Keratinocyte (primary cell): ENCODE results near the gene MCM9. TPM values are rescaled to one million over a fixed set of nuclear protein-coding genes. Genes with fewer than 3 reads are reported as not detected.

Experiments
- DNase-seq: peaks from one replicate; pipeline ENCODE4 v3.0.0-alpha.2; 2011; ENCODE audit warnings: low read depth, missing footprints, low spot score
- FAIRE-seq: peaks from 2 replicates; lab custom pipeline; 2011; peaks lifted over from hg19 to GRCh38; lab: Jason Lieb, UNC
- H2AFZ ChIP-seq: 2 replicates; pipeline ENCODE4 v1.6.0; 2012; ENCODE audit warnings: low read length, control low read depth, inconsistent platforms; ENCODE audit not compliant: control insufficient read depth
- H3K27ac ChIP-seq: 2 replicates; pipeline ENCODE4 v1.5.1; 2011; ENCODE audit warnings: low read length; ENCODE audit not compliant: control insufficient read depth, insufficient read depth
- H3K27me3 ChIP-seq: 3 replicates; pipeline ENCODE4 v1.6.0; 2011; ENCODE audit warnings: low read length; ENCODE audit not compliant: control insufficient read depth, insufficient read depth; ENCODE audit errors: extremely low read depth
- H3K36me3 ChIP-seq, 2 experiments: 2 replicates in 1 of 2; 3 replicates in 1 of 2; pipeline ENCODE4 v1.5.1; 2011; ENCODE audit warnings: low read length in 2 of 2, mild to moderate bottlenecking in 1 of 2; ENCODE audit not compliant: control insufficient read depth in 2 of 2, insufficient read depth in 2 of 2; ENCODE audit errors: extremely low read depth in 1 of 2
- H3K4me1 ChIP-seq: 3 replicates; pipeline ENCODE4 v1.5.1; 2011; ENCODE audit warnings: low read length; ENCODE audit not compliant: control insufficient read depth, insufficient read depth; ENCODE audit errors: extremely low read depth
- H3K4me2 ChIP-seq: 3 replicates; pipeline ENCODE4 v1.6.0; 2011; ENCODE audit warnings: low read depth, low read length; ENCODE audit not compliant: control insufficient read depth, insufficient read depth; ENCODE audit errors: extremely low read depth
- H3K4me3 ChIP-seq, 3 experiments: fragments of 200-600 bp in 1 of 3; sonication (generic) in 1 of 3; 2 replicates in 2 of 3; 3 replicates in 1 of 3; pipeline ENCODE4 v1.5.1; 2011 to 2016; ENCODE audit warnings: low read length in 3 of 3, mild to moderate bottlenecking in 3 of 3, control low read depth in 2 of 3, inconsistent platforms in 1 of 3, low read depth in 1 of 3, mixed read lengths in 1 of 3, mixed run types in 1 of 3, moderate library complexity in 1 of 3; ENCODE audit not compliant: control insufficient read depth in 2 of 3, insufficient read depth in 2 of 3; ENCODE audit errors: extremely low read depth in 1 of 3
- H3K79me2 ChIP-seq: 2 replicates; pipeline ENCODE4 v1.6.0; 2012; ENCODE audit warnings: low read length; ENCODE audit not compliant: control insufficient read depth, insufficient read depth
- H3K9ac ChIP-seq: 3 replicates; pipeline ENCODE4 v1.6.0; 2011; ENCODE audit warnings: low read length; ENCODE audit not compliant: control insufficient read depth, insufficient read depth; ENCODE audit errors: extremely low read depth
- H3K9me1 ChIP-seq: 3 replicates; pipeline ENCODE4 v1.6.0; 2011; ENCODE audit warnings: low read length; ENCODE audit not compliant: control insufficient read depth, insufficient read depth; ENCODE audit errors: extremely low read depth
- H3K9me3 ChIP-seq: 2 replicates; pipeline ENCODE4 v1.5.1; 2012; ENCODE audit warnings: low read depth, low read length; ENCODE audit not compliant: control insufficient read depth
- H4K20me1 ChIP-seq: 3 replicates; pipeline ENCODE4 v1.6.0; 2011; ENCODE audit warnings: low read length; ENCODE audit not compliant: control insufficient read depth, insufficient read depth; ENCODE audit errors: extremely low read depth
- EZH2 ChIP-seq: IDR thresholded peaks from one replicate; pipeline ENCODE4 v1.6.1; 2012; ENCODE audit warnings: inconsistent platforms, mild to moderate bottlenecking, low read length, moderate library complexity
- dilution Hi-C: fragments of 300-500 bp; cut with MboI; formaldehyde crosslinking; loops from one replicate; pipeline ENCODE4 v1.7.0; 2020; ENCODE audit warnings: low sequenced_read_pairs; ENCODE audit not compliant: extremely low pct_ligation_motif_present
- polyA plus RNA-seq, 5 experiments: library from polyadenylated mRNA; depleted of rRNA in 3 of 5; stranded (reverse) in 3 of 5; stranded (forward) in 1 of 5; unstranded in 1 of 5; fragments of >200 nt; gene quantifications; 1 replicate in 1 of 5; 2 replicates in 3 of 5; 3 replicates in 1 of 5; pipeline versions ENCODE4 v1.2.1 to v1.2.3, GENCODE V29; 2011 to 2012; ENCODE audit warnings: missing spikeins in 2 of 5, low read depth in 1 of 5, low replicate concordance in 1 of 5
- TF ChIP-seq, protein P1 (sequence below), 3 experiments: IDR thresholded peaks in 1 of 3; conservative IDR thresholded peaks in 1 of 3; optimal IDR thresholded peaks in 1 of 3; 2 replicates in 2 of 3; 3 replicates in 1 of 3; pipeline versions ENCODE3 to v1.5.1; 2011; ENCODE audit warnings: low read length in 3 of 3, mild to moderate bottlenecking in 3 of 3, moderate library complexity in 2 of 3, control low read depth in 1 of 3, inconsistent platforms in 1 of 3; ENCODE audit not compliant: insufficient read depth in 2 of 3; ENCODE audit errors: extremely low read depth in 1 of 3

The MCM9 gene
- polyA plus RNA-seq, 1 donor (not counting 4 experiments of a cell fraction or from before 2014, with no cell fraction given), result 3.1 TPM

DNA sequence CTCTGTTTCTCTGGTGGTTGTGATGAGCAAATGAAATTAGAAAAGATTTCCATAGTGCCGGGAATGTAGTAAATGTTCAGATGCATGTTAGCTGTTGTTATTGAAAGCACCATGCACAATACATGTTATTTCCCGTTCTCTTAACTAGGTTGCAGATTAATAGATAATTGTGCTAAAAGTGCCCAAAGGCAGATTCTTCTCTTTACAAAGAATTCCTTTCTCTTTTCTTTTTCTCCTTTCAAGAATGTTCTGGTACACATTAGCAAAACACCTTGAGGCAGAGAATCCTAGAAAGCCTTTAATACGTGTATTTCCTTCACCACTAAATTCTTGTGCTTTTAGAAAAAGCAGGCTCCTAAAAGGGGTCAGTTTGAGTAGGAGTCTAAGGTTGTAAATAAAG is 162.1 kb downstream of the MCM9 start:
- no peak for FAIRE-seq

DNA sequence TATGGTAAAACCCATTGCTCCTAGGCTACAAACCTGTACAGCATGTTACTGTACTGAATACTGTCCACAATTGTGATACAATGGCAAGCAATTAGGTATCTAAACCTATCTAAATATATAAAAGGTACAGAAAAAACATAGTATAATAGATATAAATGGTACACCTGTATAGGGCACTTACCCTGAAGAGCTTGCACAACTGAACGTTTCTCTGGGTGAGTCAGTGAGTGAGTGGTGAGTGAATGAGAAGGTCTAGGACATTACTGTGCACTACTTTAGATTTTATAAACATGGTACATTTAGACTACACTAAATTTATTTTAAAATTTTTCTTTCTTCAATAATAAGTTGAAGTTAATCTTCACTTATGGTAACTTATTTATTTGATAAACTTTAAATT is 163.7 kb downstream of the MCM9 start:
- no peak for DNase-seq

More for the DNA sequence above, 162.1 kb downstream of the MCM9 start:
- peak overlapping the region; percentile 7 for H3K4me2 ChIP-seq
- no peak overlapping the region for H3K9ac ChIP-seq
- H3K79me2 ChIP-seq, result no peaks in the 10 kb centered on the region
- no peak overlapping the region for H3K27ac ChIP-seq
- peaks cover 6% of the 10 kb centered on the region for H3K4me1 ChIP-seq
- H3K4me3 ChIP-seq, result no peak overlapping the region
- H4K20me1 ChIP-seq, result no peaks in the 10 kb centered on the region
- no peaks in the 10 kb centered on the region for H3K9me1 ChIP-seq
- no peaks in the 10 kb centered on the region for H3K27me3 ChIP-seq
- no peak overlapping the region for H2AFZ ChIP-seq
- no peaks in the 10 kb centered on the region for H3K36me3 ChIP-seq
- DNase-seq, result no peak
- no peak for TF ChIP-seq EZH2
- TF ChIP-seq, protein P1, sequence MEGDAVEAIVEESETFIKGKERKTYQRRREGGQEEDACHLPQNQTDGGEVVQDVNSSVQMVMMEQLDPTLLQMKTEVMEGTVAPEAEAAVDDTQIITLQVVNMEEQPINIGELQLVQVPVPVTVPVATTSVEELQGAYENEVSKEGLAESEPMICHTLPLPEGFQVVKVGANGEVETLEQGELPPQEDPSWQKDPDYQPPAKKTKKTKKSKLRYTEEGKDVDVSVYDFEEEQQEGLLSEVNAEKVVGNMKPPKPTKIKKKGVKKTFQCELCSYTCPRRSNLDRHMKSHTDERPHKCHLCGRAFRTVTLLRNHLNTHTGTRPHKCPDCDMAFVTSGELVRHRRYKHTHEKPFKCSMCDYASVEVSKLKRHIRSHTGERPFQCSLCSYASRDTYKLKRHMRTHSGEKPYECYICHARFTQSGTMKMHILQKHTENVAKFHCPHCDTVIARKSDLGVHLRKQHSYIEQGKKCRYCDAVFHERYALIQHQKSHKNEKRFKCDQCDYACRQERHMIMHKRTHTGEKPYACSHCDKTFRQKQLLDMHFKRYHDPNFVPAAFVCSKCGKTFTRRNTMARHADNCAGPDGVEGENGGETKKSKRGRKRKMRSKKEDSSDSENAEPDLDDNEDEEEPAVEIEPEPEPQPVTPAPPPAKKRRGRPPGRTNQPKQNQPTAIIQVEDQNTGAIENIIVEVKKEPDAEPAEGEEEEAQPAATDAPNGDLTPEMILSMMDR (optimal IDR thresholded peaks at IDR 0.05 in 1 of 3, IDR thresholded peaks at IDR 0.05 in 1 of 3, conservative IDR thresholded peaks at IDR 0.05 in 1 of 3; ENCODE audit: extremely low read depth in 1 of 3, insufficient read depth in 2 of 3, low read length in 3 of 3), result no peak
- no peaks in the 10 kb centered on the region for H3K9me3 ChIP-seq
- dilution Hi-C loops, result no loop called here

More for the DNA sequence above, 163.7 kb downstream of the MCM9 start:
- Histone ChIP-seq H3K4me1 (peaks cover 6% of the 10 kb centered on the region), H3K9ac (no peak overlapping the region), H3K9me3 (no peaks in the 10 kb centered on the region), H3K4me2 (no peak overlapping the region), H4K20me1 (no peaks in the 10 kb centered on the region), H3K27me3 (no peaks in the 10 kb centered on the region), H3K4me3 (no peak overlapping the region), H3K79me2 (no peaks in the 10 kb centered on the region), H2AFZ (no peak overlapping the region), H3K27ac (no peak overlapping the region), H3K36me3 (no peaks in the 10 kb centered on the region), H3K9me1 (no peaks in the 10 kb centered on the region)
- TF ChIP-seq EZH2, result no peak
- TF ChIP-seq, protein P1 (optimal IDR thresholded peaks at IDR 0.05 in 1 of 3, IDR thresholded peaks at IDR 0.05 in 1 of 3, conservative IDR thresholded peaks at IDR 0.05 in 1 of 3; ENCODE audit: extremely low read depth in 1 of 3, insufficient read depth in 2 of 3, low read length in 3 of 3), result no peak
- no peak for FAIRE-seq
- dilution Hi-C loops, result no loop called here
